Liver (tissue), 9 donors: Measurements from ENCODE around the gene PEF1. TPM values are rescaled to one million over a fixed set of nuclear protein-coding genes. Genes with fewer than 3 reads are reported as not detected.

Source experiments
- DNase-seq: peaks from one replicate; pipeline ENCODE4 v3.0.0-alpha.2; 2017; ENCODE audit warnings: low spot score
- H3K27ac ChIP-seq, 2 donors: one replicate each; pipeline ENCODE4 v1.7.0; 2013; ENCODE audit warnings: inconsistent platforms in 2 of 2, low read length in 2 of 2, control low read depth in 1 of 2, low read depth in 1 of 2, mild to moderate bottlenecking in 1 of 2
- H3K27me3 ChIP-seq, 4 donors: one replicate each; pipeline versions ENCODE4 v1.6.1 to v1.7.0; 2013; ENCODE audit warnings: low read length in 3 of 4, inconsistent platforms in 1 of 4, mild to moderate bottlenecking in 1 of 4, moderate library complexity in 1 of 4; ENCODE audit not compliant: control insufficient read depth in 4 of 4, insufficient read depth in 4 of 4
- H3K36me3 ChIP-seq, 4 donors: one replicate each; pipeline versions ENCODE4 v1.6.1 to v1.7.0; 2013; ENCODE audit warnings: low read length in 3 of 4, mild to moderate bottlenecking in 3 of 4, low read depth in 1 of 4, moderate library complexity in 1 of 4; ENCODE audit not compliant: control insufficient read depth in 4 of 4, insufficient read depth in 3 of 4
- H3K4me1 ChIP-seq, 4 donors: one replicate each; pipeline versions ENCODE4 v1.6.1 to v1.7.0; 2013; ENCODE audit warnings: low read length in 3 of 4, mild to moderate bottlenecking in 3 of 4, moderate library complexity in 1 of 4; ENCODE audit not compliant: control insufficient read depth in 4 of 4, insufficient read depth in 4 of 4
- H3K4me3 ChIP-seq, 3 donors: one replicate each; pipeline versions ENCODE4 v1.6.1 to v1.7.0; 2013; ENCODE audit warnings: low read length in 3 of 3, control low read depth in 1 of 3, low read depth in 1 of 3, mild to moderate bottlenecking in 1 of 3
- H3K9ac ChIP-seq, 2 donors: one replicate each; pipeline ENCODE4 v1.7.0; 2013; ENCODE audit warnings: low read length in 2 of 2, mild to moderate bottlenecking in 2 of 2, moderate library complexity in 2 of 2, control low read depth in 1 of 2, low read depth in 1 of 2
- H3K9me3 ChIP-seq, 4 donors: one replicate each; pipeline versions ENCODE4 v1.6.1 to v1.7.0; 2013; ENCODE audit warnings: low read length in 3 of 4; ENCODE audit not compliant: control insufficient read depth in 4 of 4
- ATF3 ChIP-seq: IDR thresholded peaks from 2 replicates; pipeline ENCODE4 v1.6.1; 2016; ENCODE audit warnings: antibody characterized with exemption
- CTCF ChIP-seq: fragments of 150-350 bp; IDR thresholded peaks from 2 replicates; pipeline ENCODE4 v1.5.1; 2017; ENCODE audit warnings: improper control_type of control experiment, low read depth, low read length; ENCODE audit not compliant: missing input control
- EGR1 ChIP-seq, 2 donors: IDR thresholded peaks; 2 replicates each; pipeline ENCODE4 v1.6.1; 2016 to 2018; ENCODE audit warnings: antibody characterized with exemption in 2 of 2, low read depth in 2 of 2
- FOXA1 ChIP-seq: IDR thresholded peaks from 2 replicates; pipeline ENCODE4 v1.6.1; 2016; ENCODE audit warnings: antibody characterized with exemption
- FOXA2 ChIP-seq: IDR thresholded peaks from 2 replicates; pipeline ENCODE4 v1.6.1; 2016; ENCODE audit warnings: antibody characterized with exemption
- GABPA ChIP-seq, 2 donors: IDR thresholded peaks in 1 of 2; conservative IDR thresholded peaks in 1 of 2; 2 replicates each; pipeline ENCODE4 v1.6.1; 2016; ENCODE audit warnings: antibody characterized with exemption in 2 of 2, mild to moderate bottlenecking in 1 of 2, moderate library complexity in 1 of 2
- HNF4A ChIP-seq, 2 donors: conservative IDR thresholded peaks; 2 replicates each; pipeline ENCODE4 v1.6.1; 2016; ENCODE audit warnings: antibody characterized with exemption in 2 of 2, mild to moderate bottlenecking in 2 of 2
- HNF4G ChIP-seq: IDR thresholded peaks from 2 replicates; pipeline ENCODE4 v1.6.1; 2016; ENCODE audit warnings: antibody characterized with exemption
- JUND ChIP-seq, 2 donors: IDR thresholded peaks; 2 replicates each; pipeline ENCODE4 v1.6.1; 2016; ENCODE audit warnings: antibody characterized with exemption in 2 of 2
- NR2F2 ChIP-seq: IDR thresholded peaks from 2 replicates; pipeline ENCODE4 v1.6.1; 2016; ENCODE audit warnings: antibody characterized with exemption
- RAD21 ChIP-seq, 2 donors: IDR thresholded peaks; 2 replicates each; pipeline ENCODE4 v1.6.1; 2016; ENCODE audit warnings: antibody characterized with exemption in 2 of 2, mild to moderate bottlenecking in 2 of 2
- REST ChIP-seq: IDR thresholded peaks from 2 replicates; pipeline ENCODE4 v1.6.1; 2016; ENCODE audit warnings: antibody characterized with exemption, mild to moderate bottlenecking
- RXRA ChIP-seq, 2 donors: IDR thresholded peaks; 2 replicates each; pipeline ENCODE4 v1.6.1; 2017 to 2018; ENCODE audit warnings: antibody characterized with exemption in 2 of 2, mild to moderate bottlenecking in 1 of 2
- SP1 ChIP-seq: IDR thresholded peaks from 2 replicates; pipeline ENCODE4 v1.6.1; 2018; ENCODE audit warnings: antibody characterized with exemption, mild to moderate bottlenecking
- TAF1 ChIP-seq: conservative IDR thresholded peaks from 2 replicates; pipeline ENCODE4 v1.6.1; 2016; ENCODE audit warnings: antibody characterized with exemption, mild to moderate bottlenecking
- ZBTB33 ChIP-seq: IDR thresholded peaks from 2 replicates; pipeline ENCODE4 v1.6.1; 2016; ENCODE audit warnings: antibody characterized with exemption
- WGBS: extraction: QIAGEN DNeasy Blood & Tissue Kit; methylation state at CpG from one replicate; pipeline ENCODE4 v1.1.7; 2013; 5-methylcytosine and 5-hydroxymethylcytosine counted together
- polyA plus RNA-seq, 2 donors: library from polyadenylated mRNA; stranded (reverse) in 1 of 2; unstranded in 1 of 2; fragments of 200-250 nt in 1 of 2; fragments of >200 nt in 1 of 2; fragmentation: Nextera tagmentation in 1 of 2; extraction: Ambion mirVana in 1 of 2; gene quantifications; one replicate each; pipeline versions ENCODE4 v1.2.1 to v1.2.3, GENCODE V29; 2013 to 2015
- total RNA-seq, 2 donors: library from RNA; depleted of rRNA; stranded (reverse); fragments of >200 nt; gene quantifications; one replicate each; pipeline ENCODE4 v1.2.3, GENCODE V29; 2014
- donor health status: healthy.
- donor health status: healthy.
- donor health status: healthy.
- donor health status: healthy.
- donor health status: healthy.

The PEF1 gene
- total and polyA plus RNA-seq, 4 donors, result 27.7 to 46.8 (median 32.2) TPM

- DNase-seq, result no peak
- Histone ChIP-seq H3K36me3 (no peaks in the 10 kb centered on the region), H3K4me1 (peaks cover 0 to 5% (median 2%) of the 10 kb centered on the region in 4 donors), H3K27ac (no peak within 1 kb of the TSS), H3K9me3 (no peaks in the 10 kb centered on the region), H3K4me3 (peak within 1 kb of the TSS in 1 of 3 donors; percentile 48), H3K9ac (no peak within 1 kb of the TSS), H3K27me3 (peaks cover 0 to 9% (median 1%) of the 10 kb centered on the region in 4 donors)
- no peak for TF ChIP-seq EGR1 (IDR thresholded peaks at IDR 0.05; ENCODE audit: low read depth in 2 of 2)
- TF ChIP-seq GABPA (IDR thresholded peaks at IDR 0.05 in 1 of 2, conservative IDR thresholded peaks at IDR 0.05 in 1 of 2), result no peak
- no peak for TF ChIP-seq SP1
- no peak for TF ChIP-seq ATF3
- no peak for TF ChIP-seq RXRA (IDR thresholded peaks at IDR 0.05)
- no peak for TF ChIP-seq RAD21 (IDR thresholded peaks at IDR 0.05)
- TF ChIP-seq NR2F2, result no peak
- no peak for TF ChIP-seq FOXA2
- TF ChIP-seq CTCF, result no peak
- TF ChIP-seq REST, result no peak
- no peak for TF ChIP-seq HNF4A (conservative IDR thresholded peaks at IDR 0.05)
- WGBS, result 12% methylated on average over 48 of the region's 48 CpGs
These were observed 27.3 kb downstream of the PEF1 start, which contains the start of gene HCRTR1 for GRCh38 chr1:31617218-31617915. Gene HCRTR1, plus strand, starts transcription at chr1:31617689. Its CDS starts 1,504 bp downstream, at chr1:31619193.

- Histone ChIP-seq H3K27ac (no peak overlapping the region), H3K4me1 (peaks cover 0 to 5% (median 2%) of the 10 kb centered on the region in 4 donors), H3K9me3 (no peaks in the 10 kb centered on the region), H3K9ac (no peak overlapping the region), H3K36me3 (no peaks in the 10 kb centered on the region), H3K27me3 (peaks cover 0 to 9% (median 1%) of the 10 kb centered on the region in 4 donors), H3K4me3 (no peak overlapping the region)
- 63% methylated on average over 2 of the region's 2 CpGs for WGBS
- no peak for DNase-seq
- no peak for TF ChIP-seq TAF1
- TF ChIP-seq HNF4A (conservative IDR thresholded peaks at IDR 0.05), result no peak
- TF ChIP-seq HNF4G, result no peak
- no peak for TF ChIP-seq ZBTB33
- no peak for TF ChIP-seq JUND (IDR thresholded peaks at IDR 0.05)
- no peak for TF ChIP-seq FOXA2
- TF ChIP-seq GABPA (IDR thresholded peaks at IDR 0.05 in 1 of 2, conservative IDR thresholded peaks at IDR 0.05 in 1 of 2), result no peak
- no peak for TF ChIP-seq FOXA1
- TF ChIP-seq CTCF, result no peak
- TF ChIP-seq REST, result no peak
- no peak for TF ChIP-seq ATF3
- TF ChIP-seq EGR1 (IDR thresholded peaks at IDR 0.05; ENCODE audit: low read depth in 2 of 2), result no peak
- TF ChIP-seq RAD21 (IDR thresholded peaks at IDR 0.05), result no peak
- TF ChIP-seq SP1, result no peak
- TF ChIP-seq NR2F2, result no peak
These were observed 28.7 kb downstream of the PEF1 start for GRCh38 chr1:31615939-31616338.
